ENCODE results near the gene DCXR. TPM values are rescaled to one million over a fixed set of nuclear protein-coding genes. Genes with fewer than 3 reads are reported as not detected.

DCXR gene
- total and polyA plus RNA-seq, 2 of the 13 experiments (the other 11 are each of a cell fraction or from before 2014, with no cell fraction given) = 287 to 311 TPM

DNA sequence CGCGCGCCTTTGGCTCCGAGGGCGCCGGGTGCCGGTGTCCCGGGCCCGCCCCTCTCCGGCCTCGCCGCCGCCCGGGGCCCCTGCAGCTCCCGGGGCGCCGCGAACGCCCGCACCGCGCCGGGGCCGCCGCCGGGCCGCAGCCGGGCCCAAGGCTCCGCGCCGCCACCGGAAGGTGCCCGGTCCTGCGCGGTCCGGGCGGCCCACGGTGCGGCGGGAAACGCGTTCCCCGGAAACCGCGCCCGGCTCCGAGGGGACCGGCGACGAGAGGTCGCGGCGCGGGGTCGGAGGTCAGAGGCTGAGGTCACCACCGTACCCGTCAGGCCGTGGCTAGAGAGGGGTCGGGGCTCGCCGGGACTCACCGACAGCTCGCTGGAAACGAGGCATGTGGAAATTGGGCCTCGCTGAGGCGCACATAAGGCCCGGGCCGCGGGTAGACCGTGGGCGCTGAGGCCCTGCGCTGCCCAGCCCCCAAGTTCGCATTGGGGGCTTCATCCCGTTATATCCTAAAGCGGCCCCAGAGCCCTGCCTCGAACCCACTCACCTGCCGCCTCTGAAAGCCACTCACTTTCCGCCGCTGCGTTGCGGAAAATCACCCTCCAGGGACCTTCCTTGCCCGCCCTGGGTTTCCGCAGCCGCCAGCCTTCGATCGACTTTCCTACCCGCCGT, 28.3 kb upstream of the DCXR start, which contains the start of gene DUS1L (continued):
- TF ChIP-seq GRHL1 (CRISPR knock-in tag; conservative IDR thresholded peaks at IDR 0.05) (no peak), EHMT2 (IDR thresholded peaks at IDR 0.05; ENCODE audit: borderline replicate concordance, low read depth, low read length) (no peak), FOXP1 (IDR thresholded peaks at IDR 0.05) (no peak), FOXP1 (CRISPR knock-in tag; IDR thresholded peaks at IDR 0.05) (peak; percentile 55; the same call in 1 of the 2 replicates), CREM (IDR thresholded peaks at IDR 0.05) (no peak), CREM (CRISPR knock-in tag; IDR thresholded peaks at IDR 0.05) (no peak), ZNF672 (CRISPR knock-in tag; IDR thresholded peaks at IDR 0.05) (no peak; the same call in 1 of the 2 replicates), HES4 (CRISPR knock-in tag; IDR thresholded peaks at IDR 0.05; ENCODE audit: borderline replicate concordance) (0 out of 2 replicates have a peak, but pooled peaks have one; percentile 56), HIVEP1 (CRISPR knock-in tag; IDR thresholded peaks at IDR 0.05) (0 out of 2 replicates have a peak, but pooled peaks have one; percentile 59), HNRNPL (IDR thresholded peaks at IDR 0.05; ENCODE audit: low read depth, low read length) (0 out of 2 replicates have a peak, but pooled peaks have one; percentile 70), STAG1 (CRISPR knock-in tag; IDR thresholded peaks at IDR 0.05) (peak; percentile 23; the same call in 1 of the 2 replicates), RBM22 (optimal IDR thresholded peaks at IDR 0.05; ENCODE audit: low read length) (peak; percentile 39), ZNF577 (CRISPR knock-in tag; IDR thresholded peaks at IDR 0.05; ENCODE audit: borderline replicate concordance, low read depth) (no peak), PRDM4 (CRISPR knock-in tag; IDR thresholded peaks at IDR 0.05; ENCODE audit: borderline replicate concordance) (peak; percentile 48; the same call in 1 of the 2 replicates), ZBTB7A (CRISPR knock-in tag; IDR thresholded peaks at IDR 0.05) (peak; percentile 90), ZNF292 (CRISPR knock-in tag; IDR thresholded peaks at IDR 0.05; ENCODE audit: borderline replicate concordance, low read depth) (no peak), KDM5B (CRISPR knock-in tag; IDR thresholded peaks at IDR 0.05; ENCODE audit: borderline replicate concordance) (peak; percentile 89; the same call in 1 of the 2 replicates), ARNT (IDR thresholded peaks at IDR 0.05) (no peak), NFIC (IDR thresholded peaks at IDR 0.05; ENCODE audit: low read length) (no peak), TBX2 (CRISPR knock-in tag; IDR thresholded peaks at IDR 0.05; ENCODE audit: borderline replicate concordance) (peak; percentile 72), TEAD2 (CRISPR knock-in tag; IDR thresholded peaks at IDR 0.05) (no peak), STAT6 (CRISPR knock-in tag; IDR thresholded peaks at IDR 0.05; ENCODE audit: borderline replicate concordance) (no peak)
- TF ChIP-seq, protein P1, sequence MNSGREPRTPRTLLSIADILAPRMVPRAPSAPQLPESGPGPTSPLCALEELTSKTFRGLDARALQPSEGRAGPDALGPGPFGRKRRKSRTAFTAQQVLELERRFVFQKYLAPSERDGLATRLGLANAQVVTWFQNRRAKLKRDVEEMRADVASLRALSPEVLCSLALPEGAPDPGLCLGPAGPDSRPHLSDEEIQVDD (CRISPR knock-in tag; IDR thresholded peaks at IDR 0.05; ENCODE audit: borderline replicate concordance) = peak; percentile 57; the same call in 1 of the 2 replicates
